Spleen (tissue), 11 donors: ENCODE measurements around the gene FAM120B. TPM values are rescaled to one million over a fixed set of nuclear protein-coding genes. Genes with fewer than 3 reads are reported as not detected.

Experiments
- DNase-seq: peaks from one replicate; pipeline ENCODE4 v3.0.0-alpha.2; 2020
- H3K27ac ChIP-seq, 8 donors: fragments of 200-600 bp; sonication (generic) in 7 of 8; 1 replicate in 4 of 8; 2 replicates in 4 of 8; pipeline versions ENCODE4 v1.5.0 to v1.8.0; 2016 to 2021; ENCODE audit warnings: inconsistent platforms in 4 of 8, mild to moderate bottlenecking in 4 of 8, moderate library complexity in 1 of 8
- H3K27me3 ChIP-seq, 7 donors: fragments of 200-600 bp; sonication (generic) in 6 of 7; replicated peaks in 1 of 7; 1 replicate in 4 of 7; 2 replicates in 3 of 7; pipeline versions ENCODE4 v1.5.0 to v1.8.0; 2016 to 2021; ENCODE audit warnings: inconsistent platforms in 3 of 7, mild to moderate bottlenecking in 1 of 7
- H3K36me3 ChIP-seq, 6 donors: fragments of 200-600 bp; sonication (generic) in 5 of 6; 1 replicate in 4 of 6; 2 replicates in 2 of 6; pipeline versions ENCODE4 v1.5.0 to v1.8.0; 2016 to 2021; ENCODE audit warnings: inconsistent platforms in 2 of 6
- H3K4me1 ChIP-seq, 6 donors: fragments of 200-600 bp; sonication (generic) in 5 of 6; 1 replicate in 3 of 6; 2 replicates in 3 of 6; pipeline versions ENCODE4 v1.5.0 to v1.8.0; 2016 to 2021; ENCODE audit warnings: inconsistent platforms in 3 of 6
- H3K4me3 ChIP-seq, 8 donors: fragments of 200-600 bp; sonication (generic) in 7 of 8; 1 replicate in 4 of 8; 2 replicates in 4 of 8; pipeline versions ENCODE4 v1.5.0 to v1.8.0; 2016 to 2021; ENCODE audit warnings: inconsistent platforms in 4 of 8, mild to moderate bottlenecking in 4 of 8, moderate library complexity in 2 of 8
- H3K9me3 ChIP-seq, 8 donors: fragments of 200-600 bp; sonication (generic) in 7 of 8; 1 replicate in 4 of 8; 2 replicates in 4 of 8; pipeline versions ENCODE4 v1.5.0 to v1.8.0; 2016 to 2021; ENCODE audit warnings: inconsistent platforms in 4 of 8
- CTCF ChIP-seq, 11 experiments: fragments of 200-600 bp in 7 of 11; fragments of 450-650 bp in 4 of 11; sonication (generic) in 4 of 11; IDR thresholded peaks in 8 of 11; conservative IDR thresholded peaks in 3 of 11; 1 replicate in 7 of 11; 2 replicates in 4 of 11; pipeline versions ENCODE4 v1.4.0 to v1.8.0; 2016 to 2021; ENCODE audit warnings: antibody characterized with exemption in 11 of 11, inconsistent platforms in 4 of 11, mild to moderate bottlenecking in 1 of 11
- POLR2A ChIP-seq, 3 donors: fragments of 450-650 bp; IDR thresholded peaks; one replicate each; pipeline ENCODE4 v1.5.1; 2017; ENCODE audit warnings: antibody characterized with exemption in 3 of 3, mild to moderate bottlenecking in 1 of 3
- POLR2AphosphoS5 ChIP-seq, 3 donors: sonication (generic); formaldehyde crosslinking; IDR thresholded peaks; one replicate each; pipeline ENCODE4 v1.5.1; 2017; ENCODE audit warnings: antibody characterized with exemption in 3 of 3
- WGBS, 5 donors: extraction: QIAGEN DNeasy Blood & Tissue Kit in 3 of 5; methylation state at CpG; one replicate each; pipeline versions ENCODE4 v1.1.5 to v1.1.7; 2013 to 2018; 5-methylcytosine and 5-hydroxymethylcytosine counted together
- intact Hi-C: fragments of 100-400 bp; cut with DNase I; formaldehyde crosslinking; loops from one replicate; pipeline ENCODE4 v1.15.0; 2023; ENCODE audit warnings: low total_unique reads
- polyA plus RNA-seq, 3 donors: library from polyadenylated mRNA; stranded (reverse); fragments of 200-250 nt; gene quantifications; one replicate each; pipeline ENCODE4 v1.2.1, GENCODE V29; 2013
- total RNA-seq, 7 donors: library from RNA; depleted of rRNA in 3 of 7; stranded (reverse); fragments of >200 nt in 3 of 7; fragmentation: NEBNext Ultra II Directional in 4 of 7; extraction: Animal tissue kit (Norgen Biotek cat#: 25700) in 4 of 7; gene quantifications; one replicate each; pipeline versions ENCODE4 v1.1.0 to v1.2.1, GENCODE V29; 2016 to 2021
- donor health status: healthy with polysubstance abuse.
- donor health status: DM: no; HTN: no; CAD: no; lungs with moderate emphysema.
- donor health status: DM: no; HTN: no; CAD: no.
- donor health status: Bipolar disorder and iron deficiency.
- donor health status: healthy.
- donor health status: DM: no; HTN: no; CAD: no.
- donor health status: DM: yes; HTN: yes; CAD: no.

Gene FAM120B
- total and polyA plus RNA-seq, 10 donors: 7.6 to 41.2 (median 26.8) TPM

- no peaks in the 10 kb centered on the region for H3K36me3 ChIP-seq
- no peak overlapping the region for H3K4me3 ChIP-seq
- TF ChIP-seq POLR2A (IDR thresholded peaks at IDR 0.05) (no peak), POLR2AphosphoS5 (IDR thresholded peaks at IDR 0.05) (no peak), CTCF (IDR thresholded peaks at IDR 0.05 in 8 of 11, conservative IDR thresholded peaks at IDR 0.05 in 3 of 11) (no peak)
- H3K9me3 ChIP-seq: peaks cover 0 to 18% (median 14%) of the 10 kb centered on the region in 8 donors
- intact Hi-C loops: no loop called here
- H3K27me3 ChIP-seq: peaks cover 0 to 36% (median 0%) of the 10 kb centered on the region in 7 donors
- DNase-seq: no peak
- peaks cover 0 to 6% (median 5%) of the 10 kb centered on the region in 6 donors for H3K4me1 ChIP-seq
- WGBS, 5 donors: 86 to 90% (median 87%) methylated on average over 14 to 17 of the region's 17 CpGs
- no peak overlapping the region for H3K27ac ChIP-seq
Observed at GRCh38 chr6:170433163-170434116, 126.9 kb downstream of the FAM120B start.

GRCh38 chr6:170434117-170434820 is 127.7 kb downstream of the FAM120B start:
- Histone ChIP-seq H3K27ac (no peak overlapping the region), H3K9me3 (peaks cover 0 to 18% (median 14%) of the 10 kb centered on the region in 8 donors), H3K4me1 (peaks cover 0 to 7% (median 5%) of the 10 kb centered on the region in 6 donors), H3K36me3 (no peaks in the 10 kb centered on the region), H3K4me3 (no peak overlapping the region), H3K27me3 (peaks cover 0 to 37% (median 0%) of the 10 kb centered on the region in 7 donors)
- DNase-seq: no peak
- intact Hi-C loops: no loop called here
- TF ChIP-seq POLR2A (IDR thresholded peaks at IDR 0.05): no peak
- TF ChIP-seq POLR2AphosphoS5 (IDR thresholded peaks at IDR 0.05): no peak
- TF ChIP-seq CTCF (IDR thresholded peaks at IDR 0.05 in 8 of 11, conservative IDR thresholded peaks at IDR 0.05 in 3 of 11): no peak
- 72 to 86% (median 80%) methylated on average over 13 to 20 of the region's 20 CpGs for WGBS, 5 donors

- intact Hi-C loops: no loop called here
- no peak for TF ChIP-seq POLR2AphosphoS5 (IDR thresholded peaks at IDR 0.05)
- TF ChIP-seq CTCF (IDR thresholded peaks at IDR 0.05 in 8 of 11, conservative IDR thresholded peaks at IDR 0.05 in 3 of 11): no peak
- no peak for TF ChIP-seq POLR2A (IDR thresholded peaks at IDR 0.05)
- no peak for DNase-seq
- Histone ChIP-seq H3K9me3 (peaks cover 0 to 18% (median 14%) of the 10 kb centered on the region in 8 donors), H3K27me3 (peaks cover 0 to 37% (median 0%) of the 10 kb centered on the region in 7 donors), H3K4me3 (no peak overlapping the region), H3K27ac (no peak overlapping the region), H3K36me3 (no peaks in the 10 kb centered on the region), H3K4me1 (peaks cover 0 to 7% (median 5%) of the 10 kb centered on the region in 6 donors)
- 78 to 88% (median 84%) methylated on average over 16 to 17 of the region's 17 CpGs for WGBS, 5 donors
Observed at GRCh38 chr6:170434821-170435155, 128.2 kb downstream of the FAM120B start.

- H3K9me3 ChIP-seq: peaks cover 0 to 18% (median 14%) of the 10 kb centered on the region in 8 donors
- H3K4me1 ChIP-seq: peaks cover 0 to 7% (median 5%) of the 10 kb centered on the region in 6 donors
- H3K36me3 ChIP-seq: no peaks in the 10 kb centered on the region
- H3K4me3 ChIP-seq: no peak overlapping the region
- peaks cover 0 to 37% (median 0%) of the 10 kb centered on the region in 7 donors for H3K27me3 ChIP-seq
- H3K27ac ChIP-seq: no peak overlapping the region
- intact Hi-C loops: no loop called here
- 38 to 78% (median 64%) methylated on average over 1 of the region's 1 CpG for WGBS, 5 donors
- DNase-seq: no peak
- TF ChIP-seq POLR2A (IDR thresholded peaks at IDR 0.05) (no peak), POLR2AphosphoS5 (IDR thresholded peaks at IDR 0.05) (no peak), CTCF (IDR thresholded peaks at IDR 0.05 in 8 of 11, conservative IDR thresholded peaks at IDR 0.05 in 3 of 11) (no peak)
Observed at GRCh38 chr6:170435766-170436165, 129.2 kb downstream of the FAM120B start.
